ENCODE measurements around the gene HDAC9. TPM values are rescaled to one million over a fixed set of nuclear protein-coding genes. Genes with fewer than 3 reads are reported as not detected.

HDAC9 gene
- total and polyA plus RNA-seq, 2 of the 13 experiments (the other 11 are each of a cell fraction or from before 2014, with no cell fraction given) = 0.05 to 0.07 TPM

GRCh38 chr7:18521945-18522566 lies 26.5 kb downstream of the HDAC9 start (continued):
- TF ChIP-seq ZFP41 (CRISPR knock-in tag; IDR thresholded peaks at IDR 0.05; ENCODE audit: borderline replicate concordance) = no peak

- WGBS (ENCODE audit: low lambda C conversion rate) = 0% methylated on average over 3 of the region's 3 CpGs
- CTCF ChIA-PET (ENCODE audit: low intra/inter-chr PET ratio, low total read pairs) = no interaction called here
- Histone ChIP-seq H3K9ac (ENCODE audit: insufficient read depth, low read depth, low read length) (no peak overlapping the region), H3K9me3 (ENCODE audit: low read length) (no peaks in the 10 kb centered on the region), H3K4me2 (ENCODE audit: low read depth, low read length) (no peak overlapping the region), H2AFZ (ENCODE audit: low read length) (no peak overlapping the region), H3K4me1 (ENCODE audit: insufficient read depth, low read length) (no peaks in the 10 kb centered on the region), H3K79me2 (ENCODE audit: insufficient read depth, low read length) (no peaks in the 10 kb centered on the region), H3K36me3 (replicated peaks in 1 of 2; ENCODE audit: control insufficient read depth in 1 of 2, insufficient read depth in 2 of 2, low read length in 2 of 2) (no peaks in the 10 kb centered on the region), H3K27me3 (ENCODE audit: control insufficient read depth in 1 of 2, insufficient read depth in 2 of 2, low read length in 2 of 2) (no peaks in the 10 kb centered on the region), H3K27ac (ENCODE audit: extremely low read length, insufficient read depth, low read length) (no peak overlapping the region), H4K20me1 (ENCODE audit: insufficient read depth, low read length) (no peaks in the 10 kb centered on the region), H3K4me3 (replicated peaks in 1 of 3; ENCODE audit: insufficient read depth in 1 of 3, low read depth in 2 of 3, low read length in 3 of 3) (no peak overlapping the region)
- BruUV-seq (replicated peaks) = no TSS peak
- POLR2A ChIA-PET = no interaction called here
- FAIRE-seq (no peak), DNase-seq (ENCODE audit: low spot score) (no peak), ATAC-seq (no peak)
- in situ Hi-C loops (cut with HindIII; ENCODE audit: extremely low pct_ligation_motif_present, low pct_unique_long_range_greater_than_20kb) (no loop called here), intact Hi-C loops (cut with micrococcal nuclease; ENCODE audit: unreplicated experiment) (no loop called here)
- TF ChIP-seq AKNA (CRISPR knock-in tag; IDR thresholded peaks at IDR 0.05; ENCODE audit: borderline replicate concordance) (no peak), SYNCRIP (IDR thresholded peaks at IDR 0.05; ENCODE audit: insufficient read depth, low read depth, low read length) (no peak), ZNF512 (CRISPR knock-in tag; IDR thresholded peaks at IDR 0.05) (no peak), DZIP1 (CRISPR knock-in tag; IDR thresholded peaks at IDR 0.05) (no peak), IKZF1 (IDR thresholded peaks at IDR 0.05) (no peak)
Observed at GRCh38 chr7:18524248-18524647, 28.7 kb downstream of the HDAC9 start.
